GM12878 (cell line): ENCODE results near the gene IFNA17. TPM values are rescaled to one million over a fixed set of nuclear protein-coding genes. Genes with fewer than 3 reads are reported as not detected.
A peak's percentile ranks its signal among the peaks of the same experiment; 100 is the strongest.
"Not testable (repeated sequence)": the region's sequence is repeated elsewhere in the genome, so short reads cannot be mapped to it uniquely, and the experiment has no call there.

Source experiments
- ATAC-seq: fragments of 200-7000 bp; cut with Tn5 transposase; 3 replicates; pipeline ENCODE4 v1.9.1; 2020; ENCODE audit warnings: mild to moderate bottlenecking, moderate library complexity
- BruUV-seq: library from RNA; stranded (reverse); fragments of 400-500 nt; replicated peaks from 2 replicates; lab custom pipeline; 2021; lab: Mats Ljungman, UMichigan
- CTCF ChIA-PET: fragments of 300-600 bp; sonication (Branson Sonifier 250); formaldehyde crosslinking; extraction: SDS; loops from one replicate; lab custom pipeline; 2021; ENCODE audit warnings: inconsistent platforms; lab: Yijun Ruan, JAX
- POLR2A ChIA-PET: fragments of 350-600 bp; formaldehyde crosslinking; extraction: SDS; loops from one replicate; lab custom pipeline; 2021; ENCODE audit warnings: inconsistent platforms; lab: Charles Lee
- RAD21 ChIA-PET: fragments of 300-600 bp; sonication (Branson Sonifier 250); formaldehyde crosslinking; loops from one replicate; lab custom pipeline; 2023; ENCODE audit warnings: antibody characterized with exemption; ENCODE audit not compliant: unreplicated experiment; lab: Charles Lee
- SMC1A ChIA-PET: fragments of 300-600 bp; sonication (Branson Sonifier 250); formaldehyde crosslinking; loops from one replicate; lab custom pipeline; 2023; ENCODE audit not compliant: unreplicated experiment, uncharacterized antibody; lab: Charles Lee
- DNase-seq: peaks from one replicate; pipeline ENCODE4 v3.0.0-alpha.2; 2011; ENCODE audit warnings: low read depth, low spot score
- FAIRE-seq: peaks from 3 replicates; lab custom pipeline; 2011; peaks lifted over from hg19 to GRCh38; lab: Jason Lieb, UNC
- H2AFZ ChIP-seq: 2 replicates; pipeline ENCODE4 v1.6.0; 2011; ENCODE audit warnings: low read depth, low read length, control low read depth; ENCODE audit not compliant: control insufficient read depth
- H3K27ac ChIP-seq: 2 replicates; pipeline ENCODE4 v1.5.1; 2011; ENCODE audit warnings: control low read depth; ENCODE audit not compliant: control insufficient read depth, insufficient read depth
- H3K27me3 ChIP-seq, 2 experiments: replicated peaks in 1 of 2; 2 replicates each; pipeline versions ENCODE4 v1.6.0 to v1.6.1; 2011; ENCODE audit warnings: low read length in 1 of 2; ENCODE audit not compliant: control insufficient read depth in 2 of 2, insufficient read depth in 2 of 2
- H3K36me3 ChIP-seq, 2 experiments: 2 replicates each; pipeline ENCODE4 v1.5.1; 2011; ENCODE audit warnings: low read length in 1 of 2; ENCODE audit not compliant: control insufficient read depth in 2 of 2, insufficient read depth in 2 of 2
- H3K4me1 ChIP-seq: 2 replicates; pipeline ENCODE4 v1.6.1; 2011; ENCODE audit warnings: mild to moderate bottlenecking, low read length, moderate library complexity, mixed read lengths; ENCODE audit not compliant: control insufficient read depth, insufficient read depth
- H3K4me2 ChIP-seq: 2 replicates; pipeline ENCODE4 v1.6.0; 2011; ENCODE audit warnings: control low read depth; ENCODE audit not compliant: control insufficient read depth, insufficient read depth
- H3K4me3 ChIP-seq: fragments of 200-600 bp; sonication (generic); 2 replicates; pipeline ENCODE4 v1.5.1; 2016
- H3K79me2 ChIP-seq: 2 replicates; pipeline ENCODE4 v1.6.0; 2011; ENCODE audit warnings: low read length; ENCODE audit not compliant: control insufficient read depth, insufficient read depth
- H3K9ac ChIP-seq: 2 replicates; pipeline ENCODE4 v1.8.0; 2011; ENCODE audit warnings: low read length, control low read depth, mixed read lengths; ENCODE audit not compliant: control insufficient read depth, insufficient read depth
- H3K9me3 ChIP-seq: replicated peaks from 3 replicates; pipeline ENCODE4 v1.5.1; 2011; ENCODE audit warnings: mild to moderate bottlenecking, low read length; ENCODE audit not compliant: control insufficient read depth, insufficient read depth
- H4K20me1 ChIP-seq: 2 replicates; pipeline ENCODE4 v1.6.0; 2011; ENCODE audit not compliant: control insufficient read depth, insufficient read depth
- ASH2L ChIP-seq: fragments of 300-600, 200-600 bp; sonication (generic); IDR thresholded peaks from 2 replicates; pipeline ENCODE4 v1.6.1; 2017; ENCODE audit warnings: low read depth, mild to moderate bottlenecking, borderline replicate concordance
- FOXM1 ChIP-seq: IDR thresholded peaks from 2 replicates; pipeline ENCODE4 v1.6.1; 2012; ENCODE audit warnings: low read depth, mild to moderate bottlenecking, inconsistent platforms, low read length, moderate library complexity
- GATAD2B ChIP-seq: fragments of 450-650 bp; conservative IDR thresholded peaks from 2 replicates; pipeline ENCODE4 v1.6.1; 2017; ENCODE audit warnings: low read depth, mild to moderate bottlenecking, moderate library complexity
- NFIC ChIP-seq: IDR thresholded peaks from 2 replicates; pipeline ENCODE4 v1.6.1; 2012; ENCODE audit warnings: low read depth, mild to moderate bottlenecking, inconsistent platforms, low read length, moderate library complexity
- NRF1 ChIP-seq: conservative IDR thresholded peaks from 2 replicates; pipeline ENCODE4 v1.6.1; 2011; ENCODE audit warnings: mild to moderate bottlenecking, low read depth, low read length, improper control_type of control experiment
- WGBS: methylation state at CpG from one replicate; pipeline ENCODE4 v1.1.6; 2016; ENCODE audit warnings: low lambda C conversion rate; ENCODE audit not compliant: insufficient replicate concordance, insufficient coverage; ENCODE audit errors: missing lambda C conversion rate; 5-methylcytosine and 5-hydroxymethylcytosine counted together
- in situ Hi-C: fragments of 300-500 bp; cut with MboI; formaldehyde crosslinking; loops from 9 replicates; pipeline ENCODE4 v1.14.3; 2018; ENCODE audit warnings: mixed read lengths
- intact Hi-C: fragments of 100-400 bp; cut with micrococcal nuclease; formaldehyde crosslinking; loops from one replicate; pipeline ENCODE4 v1.14.2; 2022; ENCODE audit not compliant: unreplicated experiment
- polyA plus RNA-seq, 11 experiments: library from polyadenylated mRNA; depleted of rRNA in 4 of 11; unstranded in 6 of 11; stranded (reverse) in 5 of 11; fragments of >200 nt; fragmentation: Nextera tagmentation in 4 of 11; fragmentation: Illumina TruSeq in 1 of 11; extraction: Ambion mirVana in 4 of 11; extraction: Trizol in 1 of 11; gene quantifications; 1 replicate in 1 of 11; 2 replicates in 10 of 11; pipeline versions ENCODE4 v1.2.1 to v1.2.3, GENCODE V29; 2011 to 2016; ENCODE audit warnings: inconsistent platforms in 2 of 11, missing spikeins in 2 of 11, low read depth in 1 of 11
- total RNA-seq, 4 experiments: library from RNA; depleted of rRNA in 3 of 4; stranded (reverse); fragments of >200 nt in 3 of 4; fragmentation: Illumina TruSeq in 1 of 4; extraction: Trizol in 1 of 4; gene quantifications; 2 replicates each; pipeline versions ENCODE4 v1.2.1 to v1.2.3, GENCODE V29; 2013 to 2021
- TF ChIP-seq, protein P1 (sequence below): IDR thresholded peaks from 2 replicates; pipeline ENCODE4 v1.6.1; 2012; ENCODE audit warnings: improper control_type of control experiment, low read depth, low read length; ENCODE audit not compliant: insufficient replicate concordance

IFNA17 gene
- total and polyA plus RNA-seq, 10 of the 15 experiments (the other 5 are each of a cell fraction or from before 2014, with no cell fraction given) = not detected

DNA sequence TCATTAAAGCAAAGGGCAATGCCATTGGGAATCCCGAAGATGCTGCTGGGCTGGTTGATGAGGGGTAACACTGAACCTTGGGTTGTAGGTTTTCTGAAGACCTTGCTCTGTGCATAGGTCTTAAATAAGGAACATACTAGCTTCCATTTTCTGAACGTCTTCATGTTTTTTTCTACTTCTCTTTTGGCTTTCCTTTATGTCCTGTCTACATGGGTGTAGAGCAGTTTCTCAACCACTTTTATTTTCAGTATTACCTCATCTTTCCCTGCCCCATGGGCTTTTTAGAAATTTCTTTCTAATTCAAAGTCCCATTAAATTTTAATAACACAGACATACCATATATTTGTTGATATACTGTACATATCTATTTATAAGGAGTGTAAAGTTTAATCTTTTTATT is 11.9 kb upstream of the IFNA17 start, which contains the start of gene IFNA14 (continued):
- TF ChIP-seq, protein P1, sequence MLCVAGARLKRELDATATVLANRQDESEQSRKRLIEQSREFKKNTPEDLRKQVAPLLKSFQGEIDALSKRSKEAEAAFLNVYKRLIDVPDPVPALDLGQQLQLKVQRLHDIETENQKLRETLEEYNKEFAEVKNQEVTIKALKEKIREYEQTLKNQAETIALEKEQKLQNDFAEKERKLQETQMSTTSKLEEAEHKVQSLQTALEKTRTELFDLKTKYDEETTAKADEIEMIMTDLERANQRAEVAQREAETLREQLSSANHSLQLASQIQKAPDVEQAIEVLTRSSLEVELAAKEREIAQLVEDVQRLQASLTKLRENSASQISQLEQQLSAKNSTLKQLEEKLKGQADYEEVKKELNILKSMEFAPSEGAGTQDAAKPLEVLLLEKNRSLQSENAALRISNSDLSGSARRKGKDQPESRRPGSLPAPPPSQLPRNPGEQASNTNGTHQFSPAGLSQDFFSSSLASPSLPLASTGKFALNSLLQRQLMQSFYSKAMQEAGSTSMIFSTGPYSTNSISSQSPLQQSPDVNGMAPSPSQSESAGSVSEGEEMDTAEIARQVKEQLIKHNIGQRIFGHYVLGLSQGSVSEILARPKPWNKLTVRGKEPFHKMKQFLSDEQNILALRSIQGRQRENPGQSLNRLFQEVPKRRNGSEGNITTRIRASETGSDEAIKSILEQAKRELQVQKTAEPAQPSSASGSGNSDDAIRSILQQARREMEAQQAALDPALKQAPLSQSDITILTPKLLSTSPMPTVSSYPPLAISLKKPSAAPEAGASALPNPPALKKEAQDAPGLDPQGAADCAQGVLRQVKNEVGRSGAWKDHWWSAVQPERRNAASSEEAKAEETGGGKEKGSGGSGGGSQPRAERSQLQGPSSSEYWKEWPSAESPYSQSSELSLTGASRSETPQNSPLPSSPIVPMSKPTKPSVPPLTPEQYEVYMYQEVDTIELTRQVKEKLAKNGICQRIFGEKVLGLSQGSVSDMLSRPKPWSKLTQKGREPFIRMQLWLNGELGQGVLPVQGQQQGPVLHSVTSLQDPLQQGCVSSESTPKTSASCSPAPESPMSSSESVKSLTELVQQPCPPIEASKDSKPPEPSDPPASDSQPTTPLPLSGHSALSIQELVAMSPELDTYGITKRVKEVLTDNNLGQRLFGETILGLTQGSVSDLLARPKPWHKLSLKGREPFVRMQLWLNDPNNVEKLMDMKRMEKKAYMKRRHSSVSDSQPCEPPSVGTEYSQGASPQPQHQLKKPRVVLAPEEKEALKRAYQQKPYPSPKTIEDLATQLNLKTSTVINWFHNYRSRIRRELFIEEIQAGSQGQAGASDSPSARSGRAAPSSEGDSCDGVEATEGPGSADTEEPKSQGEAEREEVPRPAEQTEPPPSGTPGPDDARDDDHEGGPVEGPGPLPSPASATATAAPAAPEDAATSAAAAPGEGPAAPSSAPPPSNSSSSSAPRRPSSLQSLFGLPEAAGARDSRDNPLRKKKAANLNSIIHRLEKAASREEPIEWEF = no peak
- TF ChIP-seq NFIC (no peak), NRF1 (no peak), GATAD2B (no peak), ASH2L (no peak), FOXM1 (no peak)

DNA sequence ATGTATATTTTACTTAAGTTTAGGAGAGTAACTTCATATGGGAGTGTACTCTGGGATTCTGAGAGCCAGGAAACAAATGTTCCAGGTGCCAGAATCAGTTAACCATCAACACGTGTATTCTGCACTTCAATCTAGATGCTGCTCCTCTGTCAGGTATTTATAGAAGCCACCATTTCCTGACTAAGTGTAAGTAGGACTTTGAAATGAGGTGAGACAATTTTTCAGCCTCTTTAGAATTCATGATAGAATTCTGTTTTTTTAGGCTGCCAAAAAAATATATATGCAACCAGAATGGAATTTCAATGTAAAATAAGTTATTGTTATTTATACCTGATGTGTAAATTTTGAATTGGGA is 8.3 kb upstream of the IFNA17 start:
- CTCF ChIA-PET = interaction anchor here (0.6 to 4.4 kb wide), 37 partner anchors 10 to 567 kb away, joined by 3 to 20 read pairs (median 4); partner anchors contain the start of genes IFNA10 and IFNA8
- not testable (repeated sequence) for H3K27me3 ChIP-seq, H3K4me1 ChIP-seq, BruUV-seq, H3K79me2 ChIP-seq, H4K20me1 ChIP-seq, H3K9ac ChIP-seq, H3K36me3 ChIP-seq, H3K27ac ChIP-seq, H3K4me3 ChIP-seq, DNase-seq, H2AFZ ChIP-seq, H3K4me2 ChIP-seq, H3K9me3 ChIP-seq
- SMC1A ChIA-PET = interaction anchor here (0.6 to 1.6 kb wide), 18 partner anchors 10 to 559 kb away, joined by 3 to 9 read pairs (median 4); no protein-coding TSS in a partner anchor
- 0% methylated on average over 1 of the region's 1 CpG for WGBS
- in situ Hi-C loops (loop anchor here (10.0 kb wide), 1 partner anchor 558 kb away; no protein-coding TSS in a partner anchor), intact Hi-C loops (loop anchor here (10.0 kb wide), 1 partner anchor 468 kb away; no protein-coding TSS in a partner anchor)
- FAIRE-seq = peak; percentile 31
- ATAC-seq = peak; percentile 18; the same call in 2 of the 3 replicates
- POLR2A ChIA-PET = interaction anchor here (0.7 kb wide), 1 partner anchor 237 kb away, joined by 3 read pairs; no protein-coding TSS in a partner anchor
- RAD21 ChIA-PET = interaction anchor here (0.8 to 2.3 kb wide), 14 partner anchors 11 to 219 kb away, joined by 3 to 7 read pairs (median 5); no protein-coding TSS in a partner anchor
